Mesendoderm (in vitro differentiated cells): Measurements from ENCODE around the gene TIMELESS.

Source experiments
- DNase-seq: peaks from one replicate; pipeline ENCODE4 v3.0.0; 2013
- H2AK5ac ChIP-seq: 2 replicates; pipeline ENCODE4 v1.6.1; 2013; ENCODE audit warnings: low read length, inconsistent platforms
- H2BK120ac ChIP-seq: 2 replicates; pipeline ENCODE4 v1.6.1; 2013; ENCODE audit warnings: low read depth, mild to moderate bottlenecking, low read length, moderate library complexity, mixed read lengths
- H2BK15ac ChIP-seq: replicated peaks from 2 replicates; pipeline ENCODE4 v1.6.1; 2013; ENCODE audit warnings: low read depth, mild to moderate bottlenecking, moderate library complexity
- H2BK5ac ChIP-seq: 2 replicates; pipeline ENCODE4 v1.6.1; 2013; ENCODE audit warnings: low read length, inconsistent platforms
- H3K18ac ChIP-seq: 2 replicates; pipeline ENCODE4 v1.6.1; 2013; ENCODE audit warnings: mild to moderate bottlenecking, low read length, mixed read lengths
- H3K23ac ChIP-seq: one replicate; pipeline ENCODE4 v1.6.1; 2013; ENCODE audit warnings: low read length
- H3K27ac ChIP-seq: 2 replicates; pipeline ENCODE4 v1.5.1; 2013; ENCODE audit warnings: low read depth, mild to moderate bottlenecking, inconsistent platforms, low read length, moderate library complexity
- H3K27me3 ChIP-seq: 2 replicates; pipeline ENCODE4 v1.6.1; 2013; ENCODE audit warnings: low read length, control low read depth, mild to moderate bottlenecking, inconsistent platforms; ENCODE audit not compliant: insufficient read depth, poor library complexity
- H3K36me3 ChIP-seq: 2 replicates; pipeline ENCODE4 v1.6.1; 2013; ENCODE audit warnings: low read length, inconsistent platforms; ENCODE audit not compliant: control insufficient read depth, insufficient read depth
- H3K4ac ChIP-seq: one replicate; pipeline ENCODE4 v1.6.1; 2013; ENCODE audit warnings: low read depth, mild to moderate bottlenecking, low read length, moderate library complexity
- H3K4me1 ChIP-seq: 2 replicates; pipeline ENCODE4 v1.6.1; 2013; ENCODE audit warnings: low read depth, low read length, inconsistent platforms; ENCODE audit not compliant: control insufficient read depth
- H3K4me2 ChIP-seq: 2 replicates; pipeline ENCODE4 v1.6.1; 2013; ENCODE audit warnings: low read length
- H3K4me3 ChIP-seq: 2 replicates; pipeline ENCODE4 v1.5.1; 2013; ENCODE audit warnings: mild to moderate bottlenecking, low read length
- H3K56ac ChIP-seq: one replicate; pipeline ENCODE4 v1.6.1; 2013; ENCODE audit warnings: low read length
- H3K79me1 ChIP-seq: 2 replicates; pipeline ENCODE4 v1.6.1; 2013; ENCODE audit warnings: low read length, inconsistent platforms
- H3K79me2 ChIP-seq: 2 replicates; pipeline ENCODE4 v1.6.1; 2013; ENCODE audit warnings: mild to moderate bottlenecking, low read length; ENCODE audit not compliant: control insufficient read depth, insufficient read depth
- H3K9ac ChIP-seq: 2 replicates; pipeline ENCODE4 v1.6.1; 2013; ENCODE audit warnings: low read length, inconsistent platforms
- H4K5ac ChIP-seq: one replicate; pipeline ENCODE4 v1.6.1; 2013; ENCODE audit warnings: low read length
- H4K8ac ChIP-seq: one replicate; pipeline ENCODE4 v1.6.1; 2013; ENCODE audit warnings: low read depth, mild to moderate bottlenecking, control low read depth, low read length, moderate library complexity
- WGBS: extraction: QIAGEN DNeasy Blood & Tissue Kit; methylation state at CpG from one replicate; pipeline ENCODE4 v1.1.7; 2013; ENCODE audit warnings: low lambda C conversion rate, missing lambda C conversion rate; ENCODE audit not compliant: insufficient coverage; ENCODE audit errors: extremely low coverage; 5-methylcytosine and 5-hydroxymethylcytosine counted together

The TIMELESS gene

DNA sequence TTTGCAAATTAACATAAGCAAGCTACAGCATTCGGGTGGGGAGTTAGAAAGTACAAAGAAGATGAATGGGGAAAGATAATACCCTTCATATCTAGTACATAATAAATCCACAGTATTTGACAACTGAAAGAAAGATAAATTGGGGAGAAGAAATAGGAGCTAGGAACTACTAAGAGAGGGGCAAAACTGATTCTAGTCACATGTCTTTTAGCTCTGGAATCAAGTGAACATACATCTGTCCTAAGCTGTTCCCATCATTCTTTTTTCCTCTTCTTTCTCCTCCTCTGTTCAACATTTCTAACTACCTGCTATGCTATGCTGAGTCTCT lies 71.3 kb downstream of the TIMELESS start:
- no peak overlapping the region for H3K9ac ChIP-seq
- no peak overlapping the region for H3K27ac ChIP-seq
- no peak overlapping the region for H2BK5ac ChIP-seq
- H4K8ac ChIP-seq: no peak overlapping the region
- no peaks in the 10 kb centered on the region for H3K79me2 ChIP-seq
- H3K56ac ChIP-seq: no peak overlapping the region
- no CpG with 5 or more reads among the region's 1 CpG for WGBS
- H2BK120ac ChIP-seq: no peak overlapping the region
- no peak overlapping the region for H2BK15ac ChIP-seq
- H4K5ac ChIP-seq: no peak overlapping the region
- H3K79me1 ChIP-seq: no peaks in the 10 kb centered on the region
- H3K23ac ChIP-seq: no peak overlapping the region
- no peaks in the 10 kb centered on the region for H3K4me1 ChIP-seq
- H3K36me3 ChIP-seq: no peaks in the 10 kb centered on the region
- H2AK5ac ChIP-seq: no peak overlapping the region
- H3K27me3 ChIP-seq: no peaks in the 10 kb centered on the region
- H3K18ac ChIP-seq: no peak overlapping the region
- no peak for DNase-seq
- no peak overlapping the region for H3K4ac ChIP-seq
- H3K4me3 ChIP-seq: no peak overlapping the region
- no peak overlapping the region for H3K4me2 ChIP-seq

DNA sequence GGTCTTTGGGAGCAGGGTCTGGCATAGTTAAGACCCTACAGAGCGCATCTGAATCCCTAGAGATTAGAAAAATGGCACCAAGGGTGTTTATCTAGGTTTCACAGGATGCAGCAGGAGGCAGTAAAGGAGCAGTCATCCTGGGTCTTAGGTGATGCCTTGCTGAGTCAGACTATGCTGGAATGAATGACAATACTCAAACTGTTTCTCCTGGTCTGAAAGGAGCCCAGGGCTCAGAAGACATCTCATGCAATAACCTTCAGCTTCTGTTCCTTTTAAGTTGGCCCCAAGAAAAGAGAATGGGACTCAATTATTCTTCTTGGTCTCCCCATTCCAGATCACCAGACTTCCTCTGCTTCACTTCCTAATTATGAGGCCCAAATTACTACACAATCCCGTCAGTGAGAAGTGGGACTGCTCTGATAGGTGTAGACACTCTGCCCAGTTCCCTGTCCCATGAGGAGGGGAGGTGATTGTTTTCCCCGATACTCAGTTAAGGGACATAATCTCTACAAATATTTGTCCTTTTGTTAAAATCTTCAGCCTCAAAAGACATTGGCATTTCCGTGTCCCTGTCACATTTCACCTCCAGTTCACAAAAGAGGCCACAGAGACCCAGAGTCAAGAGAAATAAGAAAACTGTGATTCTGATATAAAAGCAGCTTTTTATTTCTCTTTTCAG lies 71.8 kb downstream of the TIMELESS start:
- H3K23ac ChIP-seq: no peak overlapping the region
- H3K36me3 ChIP-seq: no peaks in the 10 kb centered on the region
- H3K79me1 ChIP-seq: no peaks in the 10 kb centered on the region
- H3K27ac ChIP-seq: no peak overlapping the region
- H3K4ac ChIP-seq: no peak overlapping the region
- no peak overlapping the region for H3K9ac ChIP-seq
- no peak overlapping the region for H2BK5ac ChIP-seq
- H3K4me2 ChIP-seq: no peak overlapping the region
- no peak overlapping the region for H2BK120ac ChIP-seq
- no peak overlapping the region for H4K8ac ChIP-seq
- H2AK5ac ChIP-seq: no peak overlapping the region
- no peak overlapping the region for H3K4me3 ChIP-seq
- no peaks in the 10 kb centered on the region for H3K79me2 ChIP-seq
- no peaks in the 10 kb centered on the region for H3K27me3 ChIP-seq
- DNase-seq: peak; percentile 74
- H4K5ac ChIP-seq: no peak overlapping the region
- H3K56ac ChIP-seq: no peak overlapping the region
- no peak overlapping the region for H2BK15ac ChIP-seq
- WGBS: no CpG with 5 or more reads among the region's 4 CpGs
- no peaks in the 10 kb centered on the region for H3K4me1 ChIP-seq
- no peak overlapping the region for H3K18ac ChIP-seq

GRCh38 chr12:56375598-56376434 lies 73.4 kb downstream of the TIMELESS start:
- no peaks in the 10 kb centered on the region for H3K79me2 ChIP-seq
- no peak for DNase-seq
- H2BK5ac ChIP-seq: no peak overlapping the region
- H3K23ac ChIP-seq: no peak overlapping the region
- H4K8ac ChIP-seq: no peak overlapping the region
- H2BK120ac ChIP-seq: no peak overlapping the region
- no peak overlapping the region for H3K56ac ChIP-seq
- H3K18ac ChIP-seq: no peak overlapping the region
- H3K4me1 ChIP-seq: no peaks in the 10 kb centered on the region
- H3K27ac ChIP-seq: no peak overlapping the region
- H2AK5ac ChIP-seq: no peak overlapping the region
- no peak overlapping the region for H3K4me3 ChIP-seq
- no peaks in the 10 kb centered on the region for H3K27me3 ChIP-seq
- H4K5ac ChIP-seq: no peak overlapping the region
- no peak overlapping the region for H3K4ac ChIP-seq
- H3K79me1 ChIP-seq: no peaks in the 10 kb centered on the region
- H3K4me2 ChIP-seq: no peak overlapping the region
- H3K9ac ChIP-seq: no peak overlapping the region
- no peak overlapping the region for H2BK15ac ChIP-seq
- WGBS: no CpG with 5 or more reads among the region's 11 CpGs
- no peaks in the 10 kb centered on the region for H3K36me3 ChIP-seq

DNA sequence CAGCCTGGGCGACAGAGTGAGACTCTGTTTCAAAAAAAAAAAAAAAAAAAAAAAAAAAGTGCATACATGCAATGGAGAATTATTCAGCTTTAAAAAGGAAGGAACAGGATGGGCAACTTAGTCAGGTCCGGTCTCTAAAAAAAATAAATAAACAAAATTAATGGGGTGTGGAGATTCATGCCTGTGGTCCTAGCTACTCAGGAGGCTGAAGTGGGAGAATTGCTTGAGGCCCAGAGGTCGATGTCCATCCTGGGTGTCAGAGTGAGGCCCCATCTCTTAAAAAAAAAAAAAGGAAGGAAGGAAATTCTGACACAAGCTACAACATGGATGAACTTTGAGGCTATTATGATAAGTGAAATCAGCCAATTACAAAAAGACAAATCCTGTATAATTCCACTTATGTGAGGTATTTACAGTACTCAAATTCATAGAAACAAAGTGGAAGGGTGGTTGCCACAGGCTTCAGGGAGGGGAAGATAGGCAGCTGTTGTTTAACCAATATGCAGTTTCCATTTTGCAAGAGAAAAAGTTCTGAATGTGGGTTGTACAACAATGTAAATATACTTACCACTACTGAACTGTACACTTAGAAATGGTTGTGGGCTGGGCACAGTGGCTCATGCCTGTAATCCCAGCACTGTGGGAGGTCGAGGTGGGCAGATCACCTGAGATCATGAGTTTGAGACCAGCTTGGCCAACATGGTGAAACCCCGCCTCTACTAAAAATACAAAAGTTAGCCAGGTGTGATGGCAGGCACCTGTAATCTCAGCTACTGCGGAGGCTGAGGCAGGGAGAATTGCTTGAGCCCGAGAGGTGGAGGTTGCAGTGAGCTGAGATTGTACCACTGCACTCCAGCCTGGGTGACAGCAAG lies 74.3 kb downstream of the TIMELESS start:
- H3K56ac ChIP-seq: no peak overlapping the region
- no peak overlapping the region for H2BK5ac ChIP-seq
- H2BK15ac ChIP-seq: no peak overlapping the region
- no peak overlapping the region for H3K4ac ChIP-seq
- H3K27me3 ChIP-seq: no peaks in the 10 kb centered on the region
- H3K4me2 ChIP-seq: no peak overlapping the region
- no peaks in the 10 kb centered on the region for H3K36me3 ChIP-seq
- DNase-seq: no peak
- H3K4me3 ChIP-seq: no peak overlapping the region
- no CpG with 5 or more reads among the region's 7 CpGs for WGBS
- H3K9ac ChIP-seq: no peak overlapping the region
- H3K4me1 ChIP-seq: no peaks in the 10 kb centered on the region
- H4K8ac ChIP-seq: no peak overlapping the region
- H2AK5ac ChIP-seq: no peak overlapping the region
- no peak overlapping the region for H3K23ac ChIP-seq
- no peaks in the 10 kb centered on the region for H3K79me2 ChIP-seq
- H4K5ac ChIP-seq: no peak overlapping the region
- H3K18ac ChIP-seq: no peak overlapping the region
- no peak overlapping the region for H2BK120ac ChIP-seq
- H3K27ac ChIP-seq: no peak overlapping the region
- no peaks in the 10 kb centered on the region for H3K79me1 ChIP-seq

GRCh38 chr12:56373515-56373914 lies 75.7 kb downstream of the TIMELESS start:
- H2BK120ac ChIP-seq: no peak overlapping the region
- H3K79me2 ChIP-seq: no peaks in the 10 kb centered on the region
- no peak overlapping the region for H4K8ac ChIP-seq
- H3K27ac ChIP-seq: no peak overlapping the region
- no peak overlapping the region for H2AK5ac ChIP-seq
- WGBS: no CpG with 5 or more reads among the region's 1 CpG
- H3K4me3 ChIP-seq: no peak overlapping the region
- H3K4ac ChIP-seq: no peak overlapping the region
- H3K4me2 ChIP-seq: no peak overlapping the region
- H2BK5ac ChIP-seq: no peak overlapping the region
- H3K79me1 ChIP-seq: no peaks in the 10 kb centered on the region
- no peaks in the 10 kb centered on the region for H3K4me1 ChIP-seq
- no peak overlapping the region for H2BK15ac ChIP-seq
- DNase-seq: no peak
- H3K56ac ChIP-seq: no peak overlapping the region
- no peak overlapping the region for H3K18ac ChIP-seq
- H3K9ac ChIP-seq: no peak overlapping the region
- H4K5ac ChIP-seq: no peak overlapping the region
- H3K23ac ChIP-seq: no peak overlapping the region
- H3K27me3 ChIP-seq: no peaks in the 10 kb centered on the region
- no peaks in the 10 kb centered on the region for H3K36me3 ChIP-seq
